ENCODE data around the gene CNRIP1.
"Not testable (repeated sequence)": the region's sequence is repeated elsewhere in the genome, so short reads cannot be mapped to it uniquely, and the experiment has no call there.

CNRIP1 gene

DNA sequence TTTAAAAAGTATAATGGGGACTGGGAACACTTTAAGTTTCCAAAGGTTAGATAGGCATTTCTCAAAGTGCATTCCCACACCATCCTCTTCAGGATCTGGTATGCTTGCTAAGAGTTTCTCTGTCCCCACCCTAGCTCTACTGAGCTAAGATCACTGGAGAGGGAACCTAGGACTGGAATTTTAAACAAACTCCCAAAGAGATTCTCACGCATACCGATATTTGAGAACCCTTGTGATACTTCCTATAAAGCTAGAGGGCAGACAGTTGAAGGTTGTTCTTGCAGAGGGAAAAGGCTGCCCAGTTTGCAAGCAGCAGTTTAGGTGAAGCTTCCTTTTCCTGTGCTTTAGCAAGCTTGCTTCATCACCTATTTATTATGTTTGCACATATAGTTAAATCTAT lies 3.6 kb downstream of the CNRIP1 start:
- POLR2A ChIA-PET (ENCODE audit: low non-redundant PET) = no interaction called here
- DNase-seq (ENCODE audit: low spot score) = no peak
- TF ChIP-seq, protein P1, sequence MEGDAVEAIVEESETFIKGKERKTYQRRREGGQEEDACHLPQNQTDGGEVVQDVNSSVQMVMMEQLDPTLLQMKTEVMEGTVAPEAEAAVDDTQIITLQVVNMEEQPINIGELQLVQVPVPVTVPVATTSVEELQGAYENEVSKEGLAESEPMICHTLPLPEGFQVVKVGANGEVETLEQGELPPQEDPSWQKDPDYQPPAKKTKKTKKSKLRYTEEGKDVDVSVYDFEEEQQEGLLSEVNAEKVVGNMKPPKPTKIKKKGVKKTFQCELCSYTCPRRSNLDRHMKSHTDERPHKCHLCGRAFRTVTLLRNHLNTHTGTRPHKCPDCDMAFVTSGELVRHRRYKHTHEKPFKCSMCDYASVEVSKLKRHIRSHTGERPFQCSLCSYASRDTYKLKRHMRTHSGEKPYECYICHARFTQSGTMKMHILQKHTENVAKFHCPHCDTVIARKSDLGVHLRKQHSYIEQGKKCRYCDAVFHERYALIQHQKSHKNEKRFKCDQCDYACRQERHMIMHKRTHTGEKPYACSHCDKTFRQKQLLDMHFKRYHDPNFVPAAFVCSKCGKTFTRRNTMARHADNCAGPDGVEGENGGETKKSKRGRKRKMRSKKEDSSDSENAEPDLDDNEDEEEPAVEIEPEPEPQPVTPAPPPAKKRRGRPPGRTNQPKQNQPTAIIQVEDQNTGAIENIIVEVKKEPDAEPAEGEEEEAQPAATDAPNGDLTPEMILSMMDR (conservative IDR thresholded peaks at IDR 0.05; ENCODE audit: low read depth) = no peak
- CTCF ChIA-PET = no interaction called here
- H3K27ac ChIP-seq = no peak overlapping the region

DNA sequence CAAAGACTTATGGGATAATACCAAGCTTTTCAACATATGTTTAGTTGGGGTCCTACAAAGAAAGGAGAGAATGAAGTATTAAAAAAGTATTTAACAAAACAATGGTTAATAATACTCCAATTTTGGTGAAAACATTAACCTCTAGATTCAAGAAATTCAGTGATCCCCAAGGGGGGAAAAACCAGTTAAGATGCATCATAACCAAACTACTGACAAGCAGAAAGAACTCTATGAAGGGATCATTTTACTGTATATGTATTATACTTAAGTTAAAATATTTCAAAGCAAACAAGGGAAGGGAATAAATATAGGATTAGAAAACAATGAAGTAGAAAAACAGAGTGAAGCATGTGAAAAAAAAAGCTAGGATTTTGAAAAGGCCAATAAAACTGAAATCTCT lies 8.7 kb downstream of the CNRIP1 start:
- no peak overlapping the region for H3K27ac ChIP-seq
- TF ChIP-seq, protein P1 (conservative IDR thresholded peaks at IDR 0.05; ENCODE audit: low read depth) = no peak
- POLR2A ChIA-PET (ENCODE audit: low non-redundant PET) = no interaction called here
- no peak for DNase-seq (ENCODE audit: low spot score)
- CTCF ChIA-PET = interaction anchor here (0.7 kb wide), 1 partner anchor 745 kb away, joined by 4 read pairs; no protein-coding TSS in a partner anchor

DNA sequence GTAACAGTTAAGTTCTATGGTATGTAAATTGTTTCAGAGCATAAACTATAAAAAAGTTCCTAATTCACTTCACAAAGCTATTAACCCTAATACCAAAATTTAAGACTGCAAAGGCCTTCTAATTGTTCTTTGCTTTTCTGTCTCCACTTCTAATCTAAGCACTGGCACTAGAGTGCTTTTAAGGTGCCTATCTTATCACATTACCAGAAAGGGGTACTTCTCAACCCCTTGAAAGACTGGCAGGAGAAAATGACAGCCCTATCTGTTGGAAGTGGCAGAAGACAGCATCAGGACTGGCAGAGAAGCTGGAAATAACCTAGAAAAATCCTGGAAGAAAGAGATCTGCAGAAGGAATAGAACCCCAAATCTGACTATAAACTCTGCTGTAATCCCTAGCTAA lies 10.3 kb downstream of the CNRIP1 start:
- H3K27ac ChIP-seq = no peak overlapping the region
- POLR2A ChIA-PET (ENCODE audit: low non-redundant PET) = no interaction called here
- CTCF ChIA-PET = interaction anchor here (0.9 to 1.3 kb wide), 2 partner anchors 13 to 17 kb away, joined by 4 to 5 read pairs; no protein-coding TSS in a partner anchor
- DNase-seq (ENCODE audit: low spot score) = no peak
- TF ChIP-seq, protein P1 (conservative IDR thresholded peaks at IDR 0.05; ENCODE audit: low read depth) = no peak

DNA sequence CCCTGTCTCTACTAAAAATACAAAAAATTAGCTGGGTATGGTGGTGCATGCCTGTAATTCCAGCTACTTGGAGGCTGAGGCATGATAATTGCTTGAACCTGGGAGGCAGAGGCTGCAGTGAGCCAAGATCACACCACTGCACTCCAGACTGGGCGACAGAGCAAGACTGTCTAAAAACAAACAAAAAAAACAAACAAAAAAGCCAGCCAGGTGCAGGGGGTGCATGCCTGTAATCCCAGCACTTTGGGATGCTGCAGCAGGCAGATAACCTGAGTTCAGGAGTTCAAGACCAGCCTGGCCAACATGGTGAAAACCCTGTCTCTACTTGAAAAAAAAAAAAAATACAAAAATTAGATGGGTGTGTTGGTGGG lies 15.9 kb downstream of the CNRIP1 start:
- CTCF ChIA-PET = interaction anchor here (1.4 kb wide), 1 partner anchor 12 kb away, joined by 6 read pairs; no protein-coding TSS in a partner anchor
- DNase-seq (ENCODE audit: low spot score); H3K27ac ChIP-seq; POLR2A ChIA-PET (ENCODE audit: low non-redundant PET): not testable (repeated sequence)

DNA sequence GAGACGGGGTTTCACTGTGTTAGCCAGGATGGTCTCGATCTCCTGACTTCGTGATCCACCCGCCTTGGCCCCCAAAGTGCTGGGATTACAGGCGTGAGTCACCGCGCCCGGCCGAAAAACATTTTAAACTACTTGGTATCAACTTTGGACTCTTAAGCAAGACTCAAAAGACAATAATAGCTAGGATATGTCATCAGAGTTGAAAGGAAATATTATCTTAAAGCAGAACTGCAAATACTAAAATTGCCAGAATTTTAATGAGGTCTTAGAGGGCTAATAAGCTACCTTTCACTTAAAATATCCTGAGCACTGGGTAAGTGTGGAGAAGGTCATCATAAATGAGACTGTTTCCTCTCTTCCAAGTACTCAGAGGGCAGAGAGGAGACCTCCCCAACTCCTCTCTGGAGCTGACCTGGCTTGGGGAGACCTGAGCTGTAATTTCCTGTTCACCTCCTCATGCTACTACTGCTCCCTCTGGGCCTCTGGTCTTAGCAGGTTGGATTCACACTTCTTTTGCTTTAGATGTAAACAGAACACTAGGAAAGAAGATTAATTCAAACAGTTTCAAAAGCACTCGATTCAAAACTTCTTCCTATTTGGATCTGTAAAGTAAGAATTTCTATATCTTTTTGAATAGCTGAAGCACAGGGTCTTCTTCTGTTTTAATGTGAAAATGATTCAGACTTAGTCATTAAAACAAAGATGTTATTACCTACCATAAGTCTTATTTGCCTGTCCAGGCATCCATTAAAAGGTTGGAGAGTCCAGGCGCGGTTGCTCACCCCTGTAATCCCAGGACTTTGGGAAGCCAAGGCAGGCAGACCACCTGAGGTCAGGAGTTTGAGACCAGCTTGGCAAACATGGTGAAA lies 16.5 kb downstream of the CNRIP1 start:
- no peak overlapping the region for H3K27ac ChIP-seq
- TF ChIP-seq, protein P1 (conservative IDR thresholded peaks at IDR 0.05; ENCODE audit: low read depth) = no peak
- CTCF ChIA-PET = interaction anchor here (0.8 to 1.4 kb wide), 3 partner anchors 9 to 180 kb away, joined by 3 to 6 read pairs (median 5); no protein-coding TSS in a partner anchor
- DNase-seq (ENCODE audit: low spot score) = no peak
- POLR2A ChIA-PET (ENCODE audit: low non-redundant PET) = no interaction called here

DNA sequence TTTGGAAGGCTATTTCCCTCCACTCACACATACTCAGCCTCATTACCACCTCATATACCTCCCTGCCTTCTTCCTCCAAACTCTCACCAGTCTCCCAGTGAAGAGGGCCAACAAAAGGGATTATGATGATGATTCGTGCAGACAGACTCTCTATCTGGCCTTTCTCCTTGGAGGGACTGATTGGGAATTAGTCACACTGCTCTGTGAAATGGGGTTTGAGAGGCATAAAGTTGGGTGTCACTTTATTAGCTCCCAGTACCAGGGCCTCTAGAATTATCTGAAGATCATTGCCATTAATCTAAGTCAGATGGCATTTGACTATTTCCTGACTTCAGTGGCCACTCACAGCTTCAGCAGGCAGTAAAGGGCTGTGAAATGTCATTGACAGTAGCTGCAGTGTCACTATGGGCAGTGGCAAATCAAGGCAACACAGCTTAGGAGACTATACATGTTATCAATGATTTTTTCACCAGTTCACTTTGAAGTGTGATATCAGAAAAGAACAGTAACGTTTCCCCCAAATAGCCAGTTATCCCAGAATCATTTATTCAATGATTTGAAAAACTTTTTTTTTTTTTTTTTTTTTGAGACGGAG lies 17.4 kb downstream of the CNRIP1 start:
- DNase-seq (ENCODE audit: low spot score) = no peak
- CTCF ChIA-PET = interaction anchor here (0.9 to 1.4 kb wide), 2 partner anchors 8 to 11 kb away, joined by 5 to 6 read pairs; no protein-coding TSS in a partner anchor
- TF ChIP-seq, protein P1 (conservative IDR thresholded peaks at IDR 0.05; ENCODE audit: low read depth) = no peak
- POLR2A ChIA-PET (ENCODE audit: low non-redundant PET) = no interaction called here
- H3K27ac ChIP-seq = no peak overlapping the region

DNA sequence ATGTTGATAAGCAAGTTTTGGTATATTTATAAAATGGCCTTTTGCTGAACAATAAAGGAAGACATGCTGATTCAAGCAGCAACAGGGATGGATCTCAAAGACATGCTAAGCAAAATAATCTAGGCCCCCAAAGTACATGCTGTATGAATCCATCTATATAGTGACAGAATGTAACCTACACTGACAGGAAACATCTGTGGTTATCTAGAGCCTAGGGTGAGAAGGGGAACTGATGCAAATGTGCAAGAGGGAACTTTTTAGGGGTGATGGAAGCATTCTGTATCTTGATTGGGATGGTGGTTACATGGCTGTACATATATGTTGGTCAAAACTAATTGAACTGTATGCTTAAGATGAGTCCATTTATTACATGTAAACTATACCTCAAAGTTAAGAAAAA lies 24.2 kb downstream of the CNRIP1 start:
- H3K27ac ChIP-seq = no peak overlapping the region
- DNase-seq (ENCODE audit: low spot score) = no peak
- TF ChIP-seq, protein P1 (conservative IDR thresholded peaks at IDR 0.05; ENCODE audit: low read depth) = no peak
- POLR2A ChIA-PET (ENCODE audit: low non-redundant PET) = no interaction called here
- CTCF ChIA-PET = interaction anchor here (1.1 kb wide), 1 partner anchor 12 kb away, joined by 3 read pairs; no protein-coding TSS in a partner anchor

Measured in RWPE1 (cell line).